Measurements from ENCODE around the gene VPS4B.
"Not testable (repeated sequence)": the region's sequence is repeated elsewhere in the genome, so short reads cannot be mapped to it uniquely, and the experiment has no call there.

VPS4B gene

DNA sequence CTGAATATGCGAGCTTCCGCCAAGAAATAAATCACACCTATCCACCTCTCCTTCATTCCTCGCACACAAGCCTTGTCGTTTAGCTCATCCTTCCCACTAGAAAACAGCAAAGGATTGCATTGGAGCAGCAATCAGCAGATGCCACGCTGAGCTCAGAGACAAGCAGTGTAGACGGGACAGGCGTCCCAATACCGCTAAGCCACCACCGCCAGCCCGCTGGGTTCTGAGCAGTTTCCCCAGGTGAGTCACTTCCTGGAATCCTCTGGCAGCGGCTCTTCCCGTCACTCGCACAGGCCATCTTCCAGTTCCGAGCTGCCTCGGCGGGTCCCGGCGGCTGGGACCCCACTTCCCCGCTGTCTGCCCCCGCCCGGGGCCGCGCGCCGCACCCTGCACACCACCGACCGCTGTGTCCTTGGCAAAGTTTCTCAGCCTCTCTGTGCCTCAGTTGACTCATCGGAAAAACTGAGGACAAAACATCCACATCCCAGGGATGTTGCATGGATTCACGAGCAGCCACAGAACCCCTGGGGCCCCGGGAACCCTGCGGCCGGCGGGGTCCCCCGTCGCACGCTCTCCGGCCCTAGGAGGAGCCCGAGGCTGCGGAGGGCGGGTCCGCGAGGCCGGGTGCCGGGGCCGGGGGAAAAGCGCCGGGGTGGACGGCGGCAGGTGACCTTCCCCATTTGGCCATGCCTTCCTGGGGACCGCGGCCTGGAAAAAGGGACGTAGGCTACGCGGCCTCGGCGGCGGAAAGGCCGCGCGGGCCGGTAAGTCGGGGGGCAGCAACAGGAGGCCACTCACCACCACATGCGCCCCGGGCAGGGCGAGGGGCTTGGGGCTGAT lies 55.8 kb downstream of the VPS4B start:
- peak; percentile 53 to 54 for DNase-seq

DNA sequence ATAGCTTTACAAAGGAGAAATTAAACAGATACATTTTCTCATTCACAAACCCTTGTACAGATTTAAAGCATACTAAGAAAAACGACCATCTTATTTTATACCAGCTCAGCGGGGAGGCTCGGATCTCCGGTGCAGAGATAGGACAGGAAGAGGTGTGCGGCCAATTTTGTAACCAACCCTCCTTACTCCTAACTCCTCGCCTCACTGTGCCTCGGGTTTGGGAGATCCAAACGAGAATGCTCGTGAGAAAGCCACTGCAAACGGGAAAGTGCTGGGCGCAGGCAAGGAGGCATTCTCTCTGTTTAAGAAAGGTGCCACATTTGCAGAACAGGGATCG lies 56.4 kb downstream of the VPS4B start:
- no peak for DNase-seq

DNA sequence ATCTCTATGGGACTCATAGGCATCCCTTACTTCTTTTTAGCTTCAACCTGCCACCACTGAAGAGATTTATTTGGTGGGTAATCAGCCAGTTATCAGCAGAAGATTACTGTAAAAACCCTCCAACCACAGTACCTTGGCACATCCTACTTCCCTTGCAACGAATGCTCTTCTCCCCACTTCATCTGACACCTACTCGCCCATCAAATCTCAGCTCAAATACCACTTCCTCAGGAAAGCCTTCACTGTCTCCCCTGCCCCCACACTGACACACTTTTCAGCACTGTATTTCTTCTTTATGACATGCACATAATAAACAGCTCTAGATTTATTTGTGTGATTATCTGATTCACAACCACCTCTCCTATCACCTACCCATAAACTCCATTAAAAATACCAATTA lies 58.3 kb downstream of the VPS4B start:
- peak; percentile 35 to 64 for DNase-seq

DNA sequence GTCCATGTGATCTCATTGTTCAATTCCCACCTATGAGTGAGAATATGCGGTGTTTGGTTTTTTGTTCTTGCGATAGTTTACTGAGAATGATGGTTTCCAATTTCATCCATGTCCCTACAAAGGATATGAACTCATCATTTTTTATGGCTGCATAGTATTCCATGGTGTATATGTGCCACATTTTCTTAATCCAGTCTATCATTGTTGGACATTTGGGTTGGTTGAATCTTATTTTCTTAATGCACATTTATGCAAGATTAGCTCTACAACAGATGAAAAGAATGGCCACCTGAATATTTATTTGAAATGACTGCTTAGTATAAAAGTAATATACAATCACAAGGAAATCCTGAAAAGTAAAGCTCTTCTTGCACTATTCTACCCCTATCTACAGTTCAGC lies 58.9 kb downstream of the VPS4B start:
- DNase-seq, result not testable (repeated sequence)

DNA sequence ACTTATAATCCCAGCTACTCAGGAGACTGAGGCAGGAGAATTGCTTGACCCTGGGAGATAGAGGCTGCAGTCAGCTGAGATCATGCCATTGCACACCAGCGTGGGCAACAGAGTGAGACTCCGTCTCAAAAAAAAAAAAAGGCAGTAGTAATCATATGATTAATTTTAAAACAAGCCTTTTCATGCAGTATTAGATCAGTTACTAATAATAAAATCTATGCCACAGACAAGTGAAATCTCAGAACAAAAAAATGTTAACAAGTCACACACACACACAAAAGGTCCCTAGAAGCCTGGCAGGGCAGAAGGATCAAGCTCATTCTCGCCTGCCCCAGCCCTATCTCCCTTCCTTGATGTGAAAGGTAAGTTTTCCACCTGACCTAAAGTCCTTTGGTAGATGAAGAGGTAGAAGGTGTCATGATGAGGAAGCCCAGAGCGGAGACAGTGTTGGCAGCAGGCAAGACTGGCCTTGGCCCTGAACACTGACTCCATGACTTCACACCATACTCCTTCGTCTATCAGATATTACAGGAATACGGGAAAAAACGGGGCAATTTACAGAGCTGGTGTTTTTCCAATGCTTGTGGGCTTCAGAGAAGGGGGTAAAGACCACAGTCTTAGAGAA lies 65.9 kb downstream of the VPS4B start:
- no peak for DNase-seq

DNA sequence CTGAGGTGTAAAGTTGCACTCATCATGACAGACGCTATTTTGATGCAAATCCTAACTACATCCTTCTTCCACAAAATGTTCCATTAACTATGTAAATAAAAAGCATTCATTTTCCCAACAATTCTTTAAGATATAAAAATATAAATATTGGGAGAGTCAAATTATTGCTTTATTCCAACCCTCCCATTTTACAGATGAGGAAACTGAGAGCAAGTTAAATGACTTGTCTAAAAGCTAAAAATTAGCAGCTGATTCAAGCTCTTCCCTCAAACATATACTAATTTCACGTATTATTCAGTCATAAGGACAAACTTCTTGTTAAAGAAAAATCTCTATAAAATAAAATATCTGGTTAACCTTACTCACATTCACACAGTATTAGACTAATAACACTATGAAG lies 72.0 kb downstream of the VPS4B start:
- DNase-seq, result no peak

DNA sequence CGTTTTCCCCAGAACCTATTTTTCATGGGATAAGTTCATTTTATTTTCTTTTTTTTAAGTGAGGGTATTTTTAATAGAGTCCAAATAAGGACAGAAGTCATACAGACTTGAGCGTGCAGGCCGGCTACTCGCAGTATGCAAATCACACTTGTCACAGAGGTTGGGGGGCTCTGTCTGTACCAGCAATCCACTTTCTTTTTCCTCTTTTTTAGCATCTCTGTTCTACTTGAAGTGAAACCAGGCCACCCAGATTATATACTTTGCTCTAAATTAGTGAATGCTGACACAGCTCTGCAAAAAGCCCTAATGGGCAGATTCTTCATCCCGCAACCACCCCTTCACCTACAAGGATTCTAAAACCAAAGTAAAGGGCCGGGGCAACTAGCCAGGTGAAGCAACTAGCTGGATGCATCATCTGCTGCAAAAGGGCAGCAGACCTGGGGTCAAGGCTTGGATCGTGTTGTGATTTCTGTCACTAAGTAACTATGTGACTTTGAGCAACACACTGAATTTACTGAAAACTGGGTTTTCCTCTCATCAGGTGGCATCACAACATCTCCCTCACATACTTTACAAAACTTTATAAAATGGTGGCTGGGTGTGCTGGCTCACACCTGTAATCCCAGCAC lies 73.7 kb downstream of the VPS4B start:
- DNase-seq, result no peak

DNA sequence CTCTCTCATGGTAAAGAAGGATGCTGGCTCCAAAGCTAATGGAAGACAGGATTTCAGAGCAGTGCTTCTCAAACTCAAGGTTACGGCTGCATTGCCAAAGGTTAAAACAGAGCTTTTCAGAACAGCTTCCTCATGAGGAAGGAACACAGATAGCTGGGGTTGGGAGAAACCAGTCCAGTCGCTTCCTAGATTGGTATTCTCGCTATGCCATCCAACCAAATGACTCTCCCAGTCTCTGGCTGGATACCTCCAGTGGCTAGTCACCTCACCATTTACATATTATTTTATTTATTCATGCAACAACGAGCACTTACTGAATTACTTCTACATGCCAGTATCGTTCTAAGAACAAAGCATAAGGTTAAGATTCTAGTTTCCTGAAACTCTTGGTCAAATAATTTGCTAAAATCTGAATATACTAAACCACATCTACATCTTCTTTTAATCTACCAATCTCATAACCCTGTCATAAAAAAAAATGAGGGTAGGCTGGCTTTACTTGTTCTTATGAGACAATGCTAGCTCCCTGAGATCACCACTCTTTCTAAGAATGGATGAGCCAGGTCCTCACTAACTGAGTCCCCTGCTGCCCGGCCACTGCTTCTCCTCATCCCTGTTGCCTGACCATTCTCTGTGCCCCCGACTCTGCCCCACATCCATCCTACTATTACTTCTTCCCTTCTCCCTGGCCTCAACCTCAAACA lies 75.6 kb downstream of the VPS4B start:
- no peak for DNase-seq

DNA sequence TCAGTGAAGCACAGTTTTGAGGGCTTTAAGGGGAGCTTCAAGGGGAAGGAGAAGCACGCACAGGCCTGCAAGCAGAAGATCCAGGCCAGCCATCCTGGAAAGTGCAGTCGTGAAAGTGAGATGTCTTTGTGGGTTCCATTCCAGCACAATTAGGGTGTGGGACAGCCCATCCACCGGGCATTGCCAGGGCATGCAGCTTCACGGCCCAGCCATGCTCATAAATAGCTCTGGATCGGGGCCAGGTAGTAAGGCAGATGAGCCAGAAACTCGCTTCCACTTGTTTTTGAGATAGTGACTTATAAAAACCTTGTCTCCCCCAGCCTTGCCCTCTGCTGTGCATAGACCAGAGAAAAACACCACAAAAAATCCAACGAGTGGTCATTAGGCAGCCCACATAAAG lies 76.2 kb downstream of the VPS4B start:
- DNase-seq, result no peak

DNA sequence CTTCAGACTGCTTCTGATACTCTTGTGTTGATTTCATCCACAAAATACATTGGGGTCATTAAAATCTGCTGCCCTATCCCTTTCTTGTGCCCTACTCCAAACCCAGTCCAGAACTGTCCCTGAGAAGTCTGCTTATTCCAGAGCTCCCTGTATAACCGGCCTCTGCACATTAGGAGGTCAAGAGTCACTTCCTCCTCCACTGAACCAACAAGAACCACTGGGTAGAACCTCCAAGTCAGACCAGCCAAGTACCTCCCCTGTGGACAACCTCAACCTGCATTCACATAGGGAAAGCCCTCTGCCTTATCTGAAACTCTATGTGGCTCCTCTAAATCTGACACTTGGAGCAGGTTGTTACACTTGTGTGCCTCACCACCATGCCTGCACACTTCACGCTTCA lies 77.4 kb downstream of the VPS4B start:
- DNase-seq, result no peak

DNA sequence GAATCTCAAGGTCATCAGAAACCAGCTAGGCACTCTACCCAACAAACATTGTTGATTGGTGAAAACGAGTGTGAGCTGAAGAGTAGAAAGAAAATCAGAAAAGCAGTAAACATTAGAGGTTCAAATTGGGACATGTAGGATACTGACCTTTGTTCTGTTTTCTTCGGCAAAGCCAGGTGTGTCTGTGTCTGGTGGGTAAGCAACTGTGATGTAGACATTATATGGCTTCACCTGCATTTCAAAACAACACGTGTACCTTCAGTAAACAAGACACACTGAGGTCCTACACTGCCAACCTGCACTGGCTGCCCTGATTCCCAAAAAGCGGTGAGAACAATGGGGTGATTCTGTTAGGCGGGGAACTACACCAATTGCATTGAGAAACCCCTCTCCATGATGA lies 78.0 kb downstream of the VPS4B start:
- no peak for DNase-seq

DNA sequence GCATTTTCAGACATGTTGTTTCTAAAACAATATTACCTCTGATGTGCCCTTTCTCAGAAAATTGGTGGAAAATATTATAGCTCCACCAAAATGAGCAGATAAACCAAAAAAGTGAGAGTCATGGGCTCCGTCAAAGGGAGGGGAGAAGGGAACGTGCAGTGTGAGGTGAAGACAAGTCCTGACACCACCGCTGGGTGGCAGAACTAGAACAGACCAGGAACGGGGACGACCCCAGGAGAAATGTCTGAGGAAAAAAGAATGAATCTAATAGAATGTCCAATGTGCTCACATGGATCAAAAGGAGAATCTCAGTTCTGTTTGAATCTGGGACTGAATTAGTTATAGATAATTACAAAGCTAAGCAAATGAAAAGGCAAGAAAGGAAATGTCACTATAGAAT lies 80.1 kb downstream of the VPS4B start:
- peak; percentile 33 to 43 for DNase-seq

DNA sequence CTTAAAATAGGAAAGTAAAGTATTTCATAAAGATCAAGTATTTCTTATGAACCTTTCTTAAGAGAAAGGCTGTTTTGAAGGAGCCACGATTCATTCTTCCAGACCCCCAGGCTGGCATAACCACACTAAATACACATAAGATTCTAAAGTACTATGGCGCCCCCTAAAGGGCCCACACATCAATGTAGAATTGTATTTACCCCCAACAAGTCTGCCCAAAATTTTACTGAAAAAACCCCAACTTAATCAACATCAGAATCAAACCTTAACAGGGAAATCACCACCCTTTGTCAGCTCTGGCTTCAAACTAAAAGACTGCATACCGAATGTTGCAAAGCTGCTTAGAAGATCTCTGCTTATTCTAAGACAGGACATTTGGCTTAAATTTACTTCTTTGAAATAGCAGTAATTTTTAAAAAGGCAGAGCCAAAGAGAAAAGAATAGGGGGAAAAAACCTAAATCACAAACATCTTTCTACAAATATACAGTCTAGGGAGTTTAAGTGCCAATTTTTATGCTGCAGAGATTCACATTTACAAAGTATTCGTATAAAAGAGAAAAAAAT lies 82.3 kb downstream of the VPS4B start:
- peak; percentile 43 to 63 for DNase-seq

All from CD4-positive, alpha-beta T cell treated with Interleukin-4 for 1 hour (primary cell).